Keratinocyte (primary cell): ENCODE measurements around the gene MGLL.

ENCODE experiments used
- EZH2 ChIP-seq: IDR thresholded peaks from one replicate; pipeline ENCODE4 v1.6.1; 2012; ENCODE audit warnings: inconsistent platforms, mild to moderate bottlenecking, low read length, moderate library complexity
- TF ChIP-seq, protein P1 (sequence below), 3 experiments: IDR thresholded peaks in 1 of 3; conservative IDR thresholded peaks in 1 of 3; optimal IDR thresholded peaks in 1 of 3; 2 replicates in 2 of 3; 3 replicates in 1 of 3; pipeline versions ENCODE3 to v1.5.1; 2011; ENCODE audit warnings: low read length in 3 of 3, mild to moderate bottlenecking in 3 of 3, moderate library complexity in 2 of 3, control low read depth in 1 of 3, inconsistent platforms in 1 of 3; ENCODE audit not compliant: insufficient read depth in 2 of 3; ENCODE audit errors: extremely low read depth in 1 of 3

DNA sequence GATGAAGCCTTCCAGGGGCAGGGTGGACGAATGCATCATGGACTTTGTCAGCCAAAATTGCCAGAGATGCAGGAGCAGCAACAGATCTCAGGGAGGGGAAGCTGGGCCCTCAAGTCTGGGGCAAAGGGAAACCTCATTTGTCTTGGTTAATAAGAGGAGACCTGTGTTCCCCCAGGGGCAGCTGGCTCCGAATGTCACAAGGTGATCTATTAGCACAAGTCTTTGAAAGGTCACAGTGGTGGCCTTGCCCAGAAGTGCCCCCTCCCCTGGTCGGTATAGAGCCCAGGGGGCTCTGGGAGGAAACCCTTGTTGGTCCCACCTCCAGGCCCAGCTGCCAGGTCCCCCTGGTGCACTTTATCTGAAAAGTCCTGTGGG lies 103.4 kb downstream of the MGLL start:
- TF ChIP-seq, protein P1, sequence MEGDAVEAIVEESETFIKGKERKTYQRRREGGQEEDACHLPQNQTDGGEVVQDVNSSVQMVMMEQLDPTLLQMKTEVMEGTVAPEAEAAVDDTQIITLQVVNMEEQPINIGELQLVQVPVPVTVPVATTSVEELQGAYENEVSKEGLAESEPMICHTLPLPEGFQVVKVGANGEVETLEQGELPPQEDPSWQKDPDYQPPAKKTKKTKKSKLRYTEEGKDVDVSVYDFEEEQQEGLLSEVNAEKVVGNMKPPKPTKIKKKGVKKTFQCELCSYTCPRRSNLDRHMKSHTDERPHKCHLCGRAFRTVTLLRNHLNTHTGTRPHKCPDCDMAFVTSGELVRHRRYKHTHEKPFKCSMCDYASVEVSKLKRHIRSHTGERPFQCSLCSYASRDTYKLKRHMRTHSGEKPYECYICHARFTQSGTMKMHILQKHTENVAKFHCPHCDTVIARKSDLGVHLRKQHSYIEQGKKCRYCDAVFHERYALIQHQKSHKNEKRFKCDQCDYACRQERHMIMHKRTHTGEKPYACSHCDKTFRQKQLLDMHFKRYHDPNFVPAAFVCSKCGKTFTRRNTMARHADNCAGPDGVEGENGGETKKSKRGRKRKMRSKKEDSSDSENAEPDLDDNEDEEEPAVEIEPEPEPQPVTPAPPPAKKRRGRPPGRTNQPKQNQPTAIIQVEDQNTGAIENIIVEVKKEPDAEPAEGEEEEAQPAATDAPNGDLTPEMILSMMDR (optimal IDR thresholded peaks at IDR 0.05 in 1 of 3, IDR thresholded peaks at IDR 0.05 in 1 of 3, conservative IDR thresholded peaks at IDR 0.05 in 1 of 3; ENCODE audit: extremely low read depth in 1 of 3, insufficient read depth in 2 of 3, low read length in 3 of 3): no peak
- TF ChIP-seq EZH2: no peak
